SKM-1 (cell line): ENCODE results near the gene CDON.

Experiments
- DNase-seq: peaks from one replicate; lab custom pipeline; 2025; ENCODE audit not compliant: unreplicated experiment; lab: John Stamatoyannopoulos, UW

The CDON gene

GRCh38 chr11:126062679-126063506 is at the start of gene CDON:
Gene CDON, minus strand, starts transcription at chr11:126062866. Its CDS starts 39,390 bp downstream, at chr11:126023476.
- DNase-seq, result peak; percentile 55

- no peak for DNase-seq
These were observed 48.9 kb upstream of the CDON start for GRCh38 chr11:126111458-126112116.

- no peak for DNase-seq
These were observed 47.5 kb upstream of the CDON start for GRCh38 chr11:126109941-126110731.

- no peak for DNase-seq
These were observed 44.1 kb upstream of the CDON start for GRCh38 chr11:126106594-126107328.

GRCh38 chr11:126105748-126106080 is 43.0 kb upstream of the CDON start:
- DNase-seq, result no peak

DNA sequence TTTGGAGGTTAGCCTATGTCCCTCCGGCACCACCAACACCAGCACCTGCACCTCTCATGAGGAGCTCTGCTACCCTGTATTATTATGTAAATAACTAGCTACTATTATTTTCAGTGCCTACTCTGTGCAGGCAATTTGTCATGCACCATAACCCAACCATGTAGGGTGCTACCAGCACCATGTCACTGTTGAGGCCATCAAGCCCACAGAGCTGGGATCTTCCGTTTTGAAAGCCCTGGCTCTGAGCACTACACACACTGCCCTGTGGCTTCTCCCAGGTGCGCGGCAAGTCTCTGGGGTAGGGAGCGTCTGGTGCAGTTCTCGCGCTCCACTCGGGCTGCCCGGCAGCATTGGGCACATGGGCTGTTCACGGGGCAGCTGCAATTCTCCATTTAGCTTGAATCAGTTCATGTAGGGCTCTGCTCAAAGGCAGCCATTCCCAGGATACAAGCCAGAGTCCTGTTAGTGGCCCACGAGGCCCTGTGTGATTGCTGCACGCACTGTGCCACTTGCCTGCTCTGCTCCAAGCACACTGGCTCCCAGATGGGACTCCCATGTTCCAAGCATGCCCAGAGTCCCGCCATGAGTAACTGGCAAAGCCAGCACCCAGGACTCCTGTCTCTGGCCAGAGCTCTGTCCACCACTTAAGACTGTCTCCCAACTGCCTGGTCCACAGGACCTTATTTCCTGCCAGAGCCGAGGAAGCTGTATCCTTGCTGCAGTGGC is 42.5 kb upstream of the CDON start:
- DNase-seq, result no peak

DNA sequence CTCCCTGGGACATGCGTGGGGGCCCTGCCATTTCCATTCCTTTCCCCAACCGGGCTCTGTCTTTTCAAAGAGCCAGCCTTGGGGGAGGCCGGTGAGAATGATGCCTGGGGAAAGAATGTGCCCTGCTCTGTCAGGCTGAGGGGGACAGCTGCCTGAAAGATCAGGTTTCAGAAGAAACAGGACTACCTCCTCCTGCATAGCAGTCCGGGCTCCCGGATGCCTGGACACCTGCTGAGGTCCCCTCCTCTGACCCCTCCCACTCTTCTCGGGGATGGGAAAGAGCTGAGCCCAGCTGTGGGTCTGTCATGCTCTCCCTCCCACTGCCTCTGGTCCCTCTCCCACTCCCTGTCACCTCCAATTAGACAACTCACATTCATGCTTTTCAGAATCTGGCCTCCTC is 41.8 kb upstream of the CDON start:
- DNase-seq, result no peak

DNA sequence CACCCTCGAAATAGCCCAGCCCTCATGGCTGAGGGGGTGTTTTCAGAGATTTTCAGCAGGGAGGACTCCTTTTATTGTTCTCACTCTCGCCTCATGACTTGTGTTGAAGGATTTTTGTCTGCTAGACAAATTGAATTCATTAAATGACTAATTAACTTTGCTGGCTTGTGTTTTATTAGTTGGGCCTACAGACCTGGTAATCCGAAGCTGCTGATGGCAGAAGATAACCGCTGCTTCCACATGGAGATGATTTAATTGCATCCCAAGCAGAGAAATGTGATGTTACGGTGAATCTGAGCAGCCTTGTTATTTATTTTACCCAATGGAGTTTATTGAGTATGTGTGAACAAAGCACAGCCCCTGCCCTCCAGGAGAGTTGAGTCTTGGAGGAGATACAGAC is 40.5 kb upstream of the CDON start:
- no peak for DNase-seq

GRCh38 chr11:126102436-126102981 is 39.8 kb upstream of the CDON start:
- DNase-seq, result no peak

GRCh38 chr11:126101930-126102283 is 39.2 kb upstream of the CDON start:
- no peak for DNase-seq

DNA sequence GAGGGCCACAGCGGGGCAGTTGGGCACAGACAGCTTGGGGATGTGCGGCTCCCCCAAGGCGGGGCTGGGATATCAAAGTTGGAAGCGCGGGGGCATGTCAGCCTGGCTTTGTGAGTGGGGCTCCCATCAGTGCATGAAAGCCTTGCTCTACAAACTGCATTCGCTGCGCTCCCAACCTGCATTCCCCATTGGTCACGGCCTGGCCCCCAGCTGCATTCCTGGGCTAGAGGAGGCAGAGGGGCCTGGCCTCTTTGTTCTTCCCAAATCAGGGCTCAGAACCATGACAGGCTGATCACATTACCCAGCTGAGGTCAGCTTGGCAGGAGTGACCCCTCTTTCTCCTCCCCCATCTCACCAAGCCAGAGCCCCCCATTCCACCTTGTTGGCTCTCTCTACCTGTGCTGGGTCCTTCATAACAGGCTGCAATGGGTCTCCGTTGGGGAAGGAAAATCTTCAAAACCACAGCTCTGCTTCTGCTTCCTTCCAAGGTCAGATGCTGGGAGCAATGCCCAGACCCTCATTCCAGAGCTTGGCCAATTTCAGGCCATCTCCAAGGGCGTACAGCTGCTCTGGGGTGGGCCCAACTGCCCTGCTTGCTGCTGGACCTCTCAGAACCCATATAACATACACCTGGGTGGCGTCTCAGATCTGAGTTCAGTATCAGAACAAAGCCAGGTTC is 38.7 kb upstream of the CDON start:
- DNase-seq, result no peak

GRCh38 chr11:126100716-126101115 is 38.0 kb upstream of the CDON start:
- DNase-seq, result no peak

GRCh38 chr11:126098204-126098769 is 35.6 kb upstream of the CDON start:
- DNase-seq, result no peak

DNA sequence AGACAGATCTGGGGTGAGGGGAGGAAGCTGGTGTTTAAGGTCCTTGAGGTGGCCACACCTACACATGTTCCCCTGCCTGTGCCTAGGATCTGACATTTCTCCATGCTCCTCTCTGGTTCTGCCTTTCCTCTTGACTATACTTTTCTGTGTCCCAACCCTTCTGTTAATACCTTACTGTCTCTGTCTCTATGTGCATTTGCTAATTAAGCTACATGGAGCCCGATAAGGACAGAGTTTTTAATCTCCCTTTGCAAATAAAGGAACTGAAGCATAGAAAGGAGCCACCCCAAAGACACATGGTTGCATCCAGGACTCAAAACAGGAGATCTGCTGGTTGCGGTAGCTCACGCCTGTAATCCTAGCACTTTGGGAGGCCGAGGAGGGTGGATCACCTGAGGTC is 33.1 kb upstream of the CDON start:
- DNase-seq, result no peak

- no peak for DNase-seq
These were observed 27.8 kb upstream of the CDON start for GRCh38 chr11:126090452-126090851.

GRCh38 chr11:126088999-126089398 is 26.3 kb upstream of the CDON start:
- DNase-seq, result no peak

DNA sequence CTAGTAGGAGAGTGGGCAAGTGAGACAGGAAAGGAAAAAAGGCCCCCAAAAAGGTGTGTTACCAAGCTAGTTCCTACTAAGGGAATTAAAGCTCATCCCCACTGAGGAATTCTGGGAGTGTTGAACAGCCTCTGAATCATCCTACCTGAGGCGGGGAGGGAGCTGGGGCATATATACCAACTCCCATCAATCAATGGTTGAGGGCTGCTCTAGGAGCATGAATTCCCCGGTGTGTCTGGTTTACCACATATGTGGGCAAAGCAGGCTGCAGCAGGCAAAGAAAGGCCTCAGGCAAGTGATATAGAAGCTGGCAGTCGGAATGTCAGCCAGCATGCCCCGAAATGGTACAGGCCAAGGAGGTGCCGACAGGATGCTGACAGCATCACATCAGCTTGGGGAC is 23.6 kb upstream of the CDON start:
- no peak for DNase-seq

DNA sequence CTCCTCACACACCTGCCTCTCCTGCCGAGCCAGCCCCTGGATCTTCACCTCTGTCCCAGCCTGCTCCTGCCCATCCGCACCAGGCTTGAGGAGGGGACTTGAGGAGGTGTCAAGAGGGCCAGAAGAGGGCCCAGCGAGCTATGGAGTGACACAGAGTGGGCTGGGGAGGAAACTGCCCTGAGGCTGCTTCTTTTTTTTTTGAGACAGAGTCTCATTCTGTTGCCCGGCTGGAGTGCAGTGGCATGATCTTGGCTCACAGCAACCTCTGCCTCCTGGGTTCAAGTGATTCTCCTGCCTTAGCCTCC is 21.9 kb upstream of the CDON start:
- no peak for DNase-seq

DNA sequence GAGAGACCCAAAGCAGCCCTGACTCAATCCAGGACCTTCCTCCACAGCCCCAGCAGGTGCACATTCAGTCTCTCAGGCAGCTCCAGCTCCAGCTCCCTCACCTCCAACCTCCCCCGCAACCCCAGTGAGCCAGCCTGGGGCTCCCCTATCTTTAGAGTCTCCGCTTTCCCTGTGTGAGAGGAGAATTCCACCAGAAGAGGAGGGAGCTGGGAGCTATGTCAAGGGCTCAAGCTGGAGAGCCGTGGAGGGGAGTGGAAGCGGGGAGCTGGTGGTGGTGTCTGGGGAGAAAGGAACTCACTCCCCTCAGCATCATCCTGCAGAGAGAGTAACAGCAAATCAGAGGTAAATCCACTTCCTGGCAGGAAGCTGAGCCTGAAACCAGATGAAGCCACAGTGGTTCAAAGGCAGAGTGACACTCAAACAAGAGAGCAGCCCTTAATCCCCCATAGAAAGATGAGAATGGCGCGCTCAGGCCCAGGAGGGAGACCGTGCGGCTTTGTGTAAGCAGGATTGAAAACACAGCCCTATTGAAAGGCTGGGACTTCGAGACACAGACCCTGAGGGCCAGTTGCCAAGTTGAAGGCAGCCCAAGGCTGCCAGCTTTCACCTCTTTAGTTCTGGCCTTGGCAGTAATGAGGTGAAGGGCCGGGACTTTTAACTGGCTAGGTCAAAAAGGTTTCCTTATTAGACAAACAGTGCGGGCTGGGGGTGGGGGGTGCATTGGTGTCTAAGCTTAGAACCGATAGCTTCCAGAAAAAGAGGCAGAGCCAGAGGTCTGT is 21.4 kb upstream of the CDON start:
- no peak for DNase-seq
